ENCODE data around the gene ZDHHC24. TPM values are rescaled to one million over a fixed set of nuclear protein-coding genes. Genes with fewer than 3 reads are reported as not detected.

ZDHHC24 gene
- total and polyA plus RNA-seq, 7 donors = 1.8 to 12.2 (median 6.8) TPM

GRCh38 chr11:66493130-66493529 is 52.7 kb downstream of the ZDHHC24 start:
- intact Hi-C loops (cut with DNase I) = no loop called here
- TF ChIP-seq, protein P1, sequence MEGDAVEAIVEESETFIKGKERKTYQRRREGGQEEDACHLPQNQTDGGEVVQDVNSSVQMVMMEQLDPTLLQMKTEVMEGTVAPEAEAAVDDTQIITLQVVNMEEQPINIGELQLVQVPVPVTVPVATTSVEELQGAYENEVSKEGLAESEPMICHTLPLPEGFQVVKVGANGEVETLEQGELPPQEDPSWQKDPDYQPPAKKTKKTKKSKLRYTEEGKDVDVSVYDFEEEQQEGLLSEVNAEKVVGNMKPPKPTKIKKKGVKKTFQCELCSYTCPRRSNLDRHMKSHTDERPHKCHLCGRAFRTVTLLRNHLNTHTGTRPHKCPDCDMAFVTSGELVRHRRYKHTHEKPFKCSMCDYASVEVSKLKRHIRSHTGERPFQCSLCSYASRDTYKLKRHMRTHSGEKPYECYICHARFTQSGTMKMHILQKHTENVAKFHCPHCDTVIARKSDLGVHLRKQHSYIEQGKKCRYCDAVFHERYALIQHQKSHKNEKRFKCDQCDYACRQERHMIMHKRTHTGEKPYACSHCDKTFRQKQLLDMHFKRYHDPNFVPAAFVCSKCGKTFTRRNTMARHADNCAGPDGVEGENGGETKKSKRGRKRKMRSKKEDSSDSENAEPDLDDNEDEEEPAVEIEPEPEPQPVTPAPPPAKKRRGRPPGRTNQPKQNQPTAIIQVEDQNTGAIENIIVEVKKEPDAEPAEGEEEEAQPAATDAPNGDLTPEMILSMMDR (IDR thresholded peaks at IDR 0.05) = no peak
- TF ChIP-seq POLR2AphosphoS5 (IDR thresholded peaks at IDR 0.05) = no peak
- TF ChIP-seq EP300 (IDR thresholded peaks at IDR 0.05) = no peak
- no peak for TF ChIP-seq POLR2A (IDR thresholded peaks at IDR 0.05)
- H3K4me3 ChIP-seq = no peak overlapping the region
- H3K27ac ChIP-seq = no peak overlapping the region
- no peaks in the 10 kb centered on the region for H3K27me3 ChIP-seq
- H3K36me3 ChIP-seq = peaks cover 0 to 65% (median 5%) of the 10 kb centered on the region in 4 donors
- no peaks in the 10 kb centered on the region for H3K9me3 ChIP-seq
- H3K4me1 ChIP-seq = no peaks in the 10 kb centered on the region
- DNase-seq = no peak
- WGBS, 2 donors = 94 to 96% methylated on average over 10 of the region's 10 CpGs

GRCh38 chr11:66492161-66492865 is 53.5 kb downstream of the ZDHHC24 start:
- Histone ChIP-seq H3K4me3 (no peak overlapping the region), H3K27me3 (no peaks in the 10 kb centered on the region), H3K4me1 (no peaks in the 10 kb centered on the region), H3K27ac (no peak overlapping the region), H3K36me3 (peaks cover 0 to 68% (median 8%) of the 10 kb centered on the region in 4 donors), H3K9me3 (no peaks in the 10 kb centered on the region)
- TF ChIP-seq, protein P1 (IDR thresholded peaks at IDR 0.05) = no peak
- TF ChIP-seq EP300 (IDR thresholded peaks at IDR 0.05) (no peak), POLR2A (IDR thresholded peaks at IDR 0.05) (no peak), POLR2AphosphoS5 (IDR thresholded peaks at IDR 0.05) (no peak)
- no peak for DNase-seq
- whole genome bisulfite sequencing, 2 donors = 85 to 96% methylated on average over 10 of the region's 10 CpGs
- intact Hi-C loops (cut with DNase I) = no loop called here

- Histone ChIP-seq H3K4me1 (no peaks in the 10 kb centered on the region), H3K4me3 (no peak overlapping the region), H3K36me3 (peaks cover 0 to 65% (median 9%) of the 10 kb centered on the region in 4 donors), H3K9me3 (no peaks in the 10 kb centered on the region), H3K27ac (no peak overlapping the region), H3K27me3 (no peaks in the 10 kb centered on the region)
- TF ChIP-seq POLR2AphosphoS5 (IDR thresholded peaks at IDR 0.05) (no peak), EP300 (IDR thresholded peaks at IDR 0.05) (no peak)
- TF ChIP-seq, protein P1 (IDR thresholded peaks at IDR 0.05) = peak in 1 of 4 experiments; percentile 19
- intact Hi-C loops (cut with DNase I) = no loop called here
- DNase-seq = no peak
- WGBS, 2 donors = 81 to 85% methylated on average over 20 of the region's 20 CpGs
These were observed 54.4 kb downstream of the ZDHHC24 start for GRCh38 chr11:66491315-66491935.

- intact Hi-C loops (cut with DNase I) = no loop called here
- H3K27ac ChIP-seq = no peak overlapping the region
- H3K4me1 ChIP-seq = no peaks in the 10 kb centered on the region
- DNase-seq = no peak
- 93 to 94% methylated on average over 7 of the region's 7 CpGs for WGBS, 2 donors
- H3K4me3 ChIP-seq = no peak overlapping the region
- H3K36me3 ChIP-seq = peaks cover 0 to 67% (median 9%) of the 10 kb centered on the region in 4 donors
- H3K9me3 ChIP-seq = no peaks in the 10 kb centered on the region
- no peaks in the 10 kb centered on the region for H3K27me3 ChIP-seq
- TF ChIP-seq EP300 (IDR thresholded peaks at IDR 0.05) = no peak
- TF ChIP-seq POLR2A (IDR thresholded peaks at IDR 0.05) = no peak
- no peak for TF ChIP-seq POLR2AphosphoS5 (IDR thresholded peaks at IDR 0.05)
- TF ChIP-seq, protein P1 (IDR thresholded peaks at IDR 0.05) = no peak
These were observed 56.2 kb downstream of the ZDHHC24 start for GRCh38 chr11:66489636-66490035.
